HG03175 (cell line): Measurements from ENCODE around the gene NKX3-2.
A peak's percentile ranks its signal among the peaks of the same experiment; 100 is the strongest.

Experiments
- ATAC-seq: cut with Tn5 transposase; IDR thresholded peaks from one replicate; pipeline ENCODE4 v1.9.1; 2021; ENCODE audit warnings: mild to moderate bottlenecking, moderate library complexity; ENCODE audit not compliant: unreplicated experiment

NKX3-2 gene

DNA sequence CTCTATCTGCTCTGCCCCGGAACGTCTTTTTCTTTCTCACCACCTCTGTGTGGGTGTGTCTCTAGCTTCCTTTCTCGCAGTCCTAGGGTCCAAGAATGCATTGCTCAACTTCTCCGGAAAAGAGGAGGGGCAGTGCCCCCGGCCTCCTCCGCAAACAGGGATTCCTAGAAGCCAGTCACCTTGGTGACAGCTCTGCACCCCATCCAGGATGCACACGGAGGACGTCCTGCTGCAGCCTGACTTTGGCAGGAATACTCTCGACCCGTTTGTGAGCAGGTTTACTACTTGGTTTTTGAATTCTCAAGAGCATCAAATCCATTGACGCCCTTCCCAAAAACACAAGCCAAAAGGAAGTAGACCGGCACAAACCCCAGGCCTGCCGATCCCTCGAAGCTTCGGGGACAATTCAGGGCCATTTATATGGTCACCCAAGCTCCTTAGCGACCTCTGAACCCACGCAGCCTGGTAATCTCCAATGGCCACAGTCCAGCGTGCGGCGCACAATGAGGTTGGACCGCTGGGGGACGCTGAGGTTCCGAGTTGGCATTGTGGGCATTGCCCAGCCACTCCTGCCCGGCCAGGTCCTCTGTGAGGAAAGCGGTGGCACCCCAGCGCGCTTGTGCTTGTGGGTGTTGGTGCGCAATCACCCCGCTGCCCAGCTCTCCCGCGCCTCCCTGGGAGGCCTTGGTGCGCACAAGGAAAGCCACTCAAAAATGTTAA is 9.8 kb downstream of the NKX3-2 start:
- ATAC-seq = no peak

DNA sequence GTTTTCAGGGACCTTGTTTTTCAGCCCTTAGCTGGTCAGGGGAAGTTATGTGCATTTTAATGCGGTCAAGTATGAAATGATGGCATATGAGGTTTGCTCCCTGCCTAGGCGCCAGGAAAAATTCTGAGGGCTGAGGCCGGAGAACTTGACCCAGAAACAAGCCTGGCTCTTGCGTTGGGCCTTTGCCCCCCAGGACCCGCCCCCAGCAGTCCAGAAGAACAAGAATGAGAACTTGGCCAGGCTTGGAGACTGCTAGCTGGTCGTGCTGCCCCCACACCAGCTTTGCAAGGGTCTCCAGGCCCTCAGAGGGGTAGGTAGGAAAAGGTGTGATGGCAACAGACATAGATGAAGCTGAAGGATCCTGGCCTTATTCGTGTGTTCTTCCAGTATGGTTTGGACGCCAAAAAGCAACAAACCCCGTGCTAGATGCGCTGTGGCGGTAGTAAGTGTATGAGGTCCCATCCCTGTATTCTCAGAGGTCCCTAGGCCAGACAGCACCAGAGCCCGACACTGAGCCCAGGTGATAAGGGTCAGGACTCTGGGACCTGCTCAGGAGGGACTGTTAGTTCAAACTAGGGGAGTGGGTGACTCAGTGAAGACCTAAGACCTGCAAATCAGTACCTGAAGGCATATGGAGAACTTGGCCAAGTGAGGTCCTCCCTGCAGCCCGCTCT is 10.5 kb downstream of the NKX3-2 start:
- no peak for ATAC-seq

DNA sequence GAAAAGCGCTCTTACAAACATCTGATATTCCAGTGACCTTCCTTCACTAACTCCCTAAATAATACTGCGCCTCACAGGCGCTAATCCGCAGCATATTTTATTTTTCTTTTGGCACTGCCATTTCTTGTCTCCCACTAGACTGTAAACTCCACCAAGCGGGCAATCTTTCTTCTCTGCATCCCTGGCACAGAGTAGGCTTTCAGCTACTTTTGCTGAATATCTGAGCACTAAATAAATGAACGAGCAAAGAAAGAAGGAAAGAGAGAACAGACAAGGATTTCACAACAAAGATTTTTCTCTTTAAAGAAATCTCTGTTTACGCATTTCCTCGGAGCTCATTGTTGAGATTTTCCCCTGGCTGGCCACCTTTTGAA is 12.7 kb downstream of the NKX3-2 start:
- ATAC-seq = no peak

DNA sequence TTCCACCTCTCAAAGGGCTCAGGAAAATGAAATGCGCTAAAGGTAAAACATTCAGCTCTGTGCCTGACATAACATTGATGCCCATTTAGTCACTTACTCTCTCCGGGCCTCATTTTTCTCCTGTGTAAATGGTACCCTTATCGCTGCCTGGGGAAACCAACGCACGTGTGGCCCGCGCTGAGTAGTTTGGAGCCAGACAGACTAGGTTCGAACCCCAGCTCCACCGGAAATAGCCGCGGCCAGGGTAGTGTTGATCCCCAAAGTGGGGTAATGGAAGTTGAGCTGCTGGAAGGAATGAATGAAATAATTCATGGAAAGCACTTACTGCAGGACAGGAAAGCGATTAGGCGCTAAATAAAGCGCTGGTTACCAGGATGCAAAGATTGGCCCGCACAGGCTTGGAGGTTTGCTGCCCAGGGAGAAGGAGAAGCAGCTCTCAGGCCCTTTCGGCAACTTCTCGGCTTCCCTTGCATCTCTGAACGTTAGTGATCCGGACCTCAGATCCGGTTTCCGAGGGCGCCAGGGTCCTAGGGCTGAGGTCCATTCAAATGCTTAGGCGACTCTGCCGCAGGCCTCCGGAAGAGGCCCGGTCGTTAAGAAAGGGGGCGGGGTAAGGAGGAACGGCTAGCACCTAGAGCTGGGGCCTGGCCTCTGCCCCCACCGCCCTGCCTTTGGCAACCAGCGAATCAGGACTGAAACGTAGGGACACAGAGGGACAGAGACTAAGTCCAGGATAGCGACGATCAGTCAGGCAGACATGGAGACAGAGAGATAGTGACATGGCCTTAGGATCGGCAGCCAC is 13.3 kb downstream of the NKX3-2 start:
- ATAC-seq = no peak

DNA sequence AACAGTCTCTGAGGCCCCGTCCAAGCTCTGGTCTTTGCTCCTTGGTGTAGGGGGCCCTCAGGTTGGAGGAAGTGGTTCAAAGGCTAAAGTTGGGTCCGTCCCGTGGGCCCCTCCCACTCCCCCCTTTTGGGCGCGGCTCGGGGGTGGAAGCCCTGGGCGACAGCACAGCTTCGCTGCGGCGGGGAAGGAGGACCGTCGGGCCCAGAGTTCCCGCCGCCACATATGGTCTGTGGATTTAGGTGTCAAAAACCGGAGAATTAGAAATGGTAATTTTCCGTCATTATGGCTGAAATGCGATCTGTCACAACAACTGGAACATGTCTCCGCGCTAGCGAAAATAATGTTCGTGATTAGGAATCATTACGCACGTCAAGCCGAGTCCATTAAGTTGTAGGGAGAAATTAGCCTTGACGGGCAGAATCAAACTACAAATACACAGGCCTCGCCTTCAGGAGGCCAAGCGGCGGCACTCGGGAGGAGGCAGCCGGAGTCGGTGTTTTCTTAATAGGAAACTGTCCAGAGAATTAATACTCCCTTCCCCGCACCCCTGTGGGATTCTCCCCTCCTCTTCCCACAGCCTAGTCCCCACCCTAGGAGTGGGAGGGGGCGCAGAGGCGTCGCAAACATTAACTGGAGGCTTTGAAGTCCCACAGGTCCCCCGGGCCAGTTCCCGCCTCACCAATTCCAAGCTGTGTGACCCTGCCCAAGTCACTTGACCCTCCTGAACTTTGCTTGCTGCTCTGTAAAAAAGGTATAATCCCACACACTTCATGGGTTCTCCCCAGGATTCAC is 15.0 kb downstream of the NKX3-2 start:
- ATAC-seq = no peak

DNA sequence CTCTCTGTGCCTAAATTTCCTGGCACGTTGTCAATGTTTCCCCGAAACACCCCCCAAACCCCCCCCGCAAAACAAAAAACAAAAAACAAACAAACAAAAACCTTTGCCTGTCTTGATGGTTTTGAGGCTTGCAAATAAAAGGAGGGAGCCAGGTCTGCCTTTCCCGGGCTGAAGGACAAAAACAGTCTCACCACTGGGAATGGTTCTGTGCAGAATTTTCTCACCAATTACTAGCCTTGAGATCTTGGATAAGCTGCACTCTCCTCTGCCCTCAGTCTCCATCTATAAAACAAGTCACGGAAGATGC is 15.5 kb downstream of the NKX3-2 start:
- no peak for ATAC-seq

DNA sequence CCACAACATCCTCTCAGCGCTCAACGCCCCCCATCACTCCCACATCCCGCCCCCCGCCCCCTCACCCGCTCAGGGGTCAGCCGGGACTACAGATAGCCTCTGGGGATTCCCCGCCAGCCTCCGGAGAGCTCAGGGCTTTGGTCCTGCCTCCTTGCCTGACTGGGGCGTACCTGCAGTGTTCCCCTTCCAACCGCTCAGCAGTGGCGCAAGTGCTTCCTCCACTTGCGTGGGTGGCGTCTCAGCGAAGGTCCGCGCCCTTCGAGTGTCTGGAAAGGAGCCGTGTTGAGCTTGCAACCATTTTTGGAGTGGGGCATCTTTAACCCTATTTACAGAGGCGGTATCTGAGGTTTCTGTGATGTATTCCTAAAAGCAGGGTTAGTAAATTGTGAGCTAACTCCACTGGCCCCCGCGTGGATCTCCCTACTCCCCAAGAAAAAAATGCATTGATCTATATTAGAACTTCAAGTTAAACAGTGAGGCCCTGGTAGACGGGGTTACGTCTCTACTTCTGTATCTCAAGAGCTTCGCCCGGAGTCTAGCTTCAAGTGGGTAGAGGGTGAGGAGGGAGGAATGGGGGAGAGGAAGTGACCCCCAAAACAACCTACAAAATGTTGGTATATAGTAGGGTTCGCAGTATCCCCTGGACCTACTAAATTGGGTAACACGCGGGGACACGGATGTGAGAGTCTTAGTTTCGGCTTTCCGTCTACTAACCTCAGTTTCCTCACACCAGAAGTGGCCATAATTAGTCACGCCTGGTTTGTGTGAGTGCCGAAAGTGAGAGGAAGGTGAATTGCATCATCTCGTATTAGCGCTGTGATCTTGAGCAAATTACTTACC is 16.1 kb downstream of the NKX3-2 start:
- peak; percentile 86 for ATAC-seq

DNA sequence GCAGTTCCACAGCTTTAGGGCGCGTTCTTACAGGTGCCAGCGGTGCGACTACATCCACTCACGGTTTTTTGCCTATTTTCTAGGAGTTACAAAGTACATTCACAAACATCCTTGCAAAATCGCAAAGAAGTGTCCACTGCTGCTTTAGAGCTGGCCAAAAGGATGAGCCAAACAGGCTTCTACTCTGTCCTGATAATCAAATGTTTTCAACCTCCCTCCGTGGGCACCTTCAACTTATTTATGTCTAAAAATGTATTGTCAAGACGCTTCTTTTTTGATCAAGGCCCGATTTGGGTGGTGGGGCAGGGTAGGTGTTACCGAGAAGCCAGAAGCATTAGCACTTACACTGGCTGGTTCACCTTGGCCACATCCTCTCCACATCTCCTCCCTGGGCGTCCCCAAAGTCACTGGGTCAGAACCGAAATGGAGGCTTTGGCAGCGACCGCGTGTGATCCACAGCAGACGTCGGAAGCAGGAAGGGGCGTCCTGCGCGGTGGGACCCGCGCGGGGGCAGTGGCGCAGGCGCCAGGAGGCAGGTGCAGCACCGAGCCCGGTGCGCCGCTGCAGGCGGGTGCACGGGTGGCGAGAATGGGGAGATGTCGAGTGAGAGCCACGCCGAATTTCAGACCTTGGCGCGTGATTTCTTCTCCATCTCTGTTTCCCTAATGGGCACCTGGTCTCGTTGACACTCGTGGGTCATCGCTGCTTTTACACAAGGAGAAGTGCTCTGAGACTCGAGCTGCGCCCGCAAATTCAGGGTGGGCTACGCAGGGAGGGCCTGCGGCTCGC is 16.9 kb downstream of the NKX3-2 start:
- ATAC-seq = no peak

DNA sequence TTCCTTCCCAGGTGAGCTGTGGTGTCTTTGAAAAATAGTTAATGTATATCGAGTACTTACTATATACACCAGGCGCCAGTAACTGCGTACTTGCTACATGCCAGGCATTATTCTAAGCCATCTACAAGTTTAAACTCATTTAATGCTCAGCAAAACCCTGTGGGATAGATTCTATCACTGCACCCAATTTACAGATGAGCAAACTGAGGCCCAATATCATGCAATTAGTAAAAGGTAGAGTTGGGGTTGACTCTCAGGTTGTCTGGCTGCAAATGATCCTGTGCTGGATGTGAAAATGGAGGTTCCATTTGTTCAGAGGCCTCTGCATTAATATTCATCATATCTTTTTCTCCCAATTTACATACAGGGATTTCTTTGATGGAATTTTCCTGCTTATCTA is 17.6 kb downstream of the NKX3-2 start:
- no peak for ATAC-seq

DNA sequence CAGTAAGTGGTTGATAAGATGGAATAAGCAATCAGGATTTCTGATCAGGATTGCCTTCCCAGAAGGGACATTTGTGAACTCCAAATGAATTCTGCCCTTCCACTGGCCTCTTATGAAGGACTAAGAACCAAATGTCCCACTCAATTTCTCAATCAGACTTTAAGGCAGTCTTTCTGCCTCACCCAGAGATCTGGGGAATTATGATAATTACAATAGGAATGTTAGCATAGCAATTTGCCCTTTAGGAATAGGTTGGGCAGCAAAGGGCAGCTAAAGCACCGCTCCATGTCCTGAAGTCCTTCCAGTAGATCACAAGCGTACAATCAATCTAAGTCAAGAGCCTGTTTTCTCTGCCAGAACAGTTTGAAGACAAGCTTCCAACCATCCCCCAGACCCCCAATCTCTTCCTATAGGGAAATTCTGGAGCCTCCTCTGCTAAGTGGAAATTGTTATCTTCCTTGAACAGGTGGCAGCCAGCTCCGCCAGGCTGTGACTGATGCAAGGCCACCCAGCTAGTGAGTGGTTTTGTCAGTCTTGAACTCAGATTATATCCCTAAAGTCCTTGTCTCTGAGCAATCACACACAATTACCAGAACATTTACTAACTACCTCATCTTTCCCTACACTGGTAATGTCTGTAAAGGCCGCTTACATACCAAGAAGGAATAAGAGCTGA is 18.6 kb downstream of the NKX3-2 start:
- no peak for ATAC-seq

DNA sequence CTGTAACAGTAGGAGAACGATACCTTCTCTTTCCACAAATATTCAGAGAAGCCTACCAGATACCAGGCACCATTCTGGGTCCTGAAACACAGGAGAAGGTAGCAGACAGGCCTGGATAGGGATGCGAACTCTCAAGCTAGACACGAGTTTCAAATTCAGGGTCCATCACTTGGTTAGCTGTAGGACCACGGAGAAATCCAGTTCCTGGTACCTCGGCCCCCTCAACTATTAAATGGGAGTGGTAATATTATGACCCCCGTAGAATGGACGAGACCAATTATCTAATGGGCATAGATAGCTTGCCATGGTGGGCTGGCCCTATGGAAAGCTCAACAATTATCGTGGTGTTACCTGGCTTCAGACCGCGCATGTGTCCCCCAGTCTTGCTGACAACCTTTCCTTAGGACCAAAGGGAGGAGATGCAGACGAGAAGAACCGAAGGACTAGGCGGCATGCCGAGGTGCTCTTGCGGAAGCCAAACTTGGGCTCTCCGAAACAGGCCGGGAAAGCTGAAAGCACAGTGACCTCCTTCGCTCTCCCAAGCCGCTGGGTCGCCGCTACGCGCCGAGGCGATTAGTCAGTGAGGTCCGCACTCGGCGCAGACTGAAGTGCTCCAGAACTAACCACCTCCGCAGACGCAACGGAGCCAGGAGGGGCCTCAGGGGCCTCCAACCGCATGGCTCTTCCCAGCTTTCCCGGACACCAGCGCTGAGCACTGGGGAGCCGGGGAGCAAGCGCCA is 19.6 kb downstream of the NKX3-2 start:
- no peak for ATAC-seq

DNA sequence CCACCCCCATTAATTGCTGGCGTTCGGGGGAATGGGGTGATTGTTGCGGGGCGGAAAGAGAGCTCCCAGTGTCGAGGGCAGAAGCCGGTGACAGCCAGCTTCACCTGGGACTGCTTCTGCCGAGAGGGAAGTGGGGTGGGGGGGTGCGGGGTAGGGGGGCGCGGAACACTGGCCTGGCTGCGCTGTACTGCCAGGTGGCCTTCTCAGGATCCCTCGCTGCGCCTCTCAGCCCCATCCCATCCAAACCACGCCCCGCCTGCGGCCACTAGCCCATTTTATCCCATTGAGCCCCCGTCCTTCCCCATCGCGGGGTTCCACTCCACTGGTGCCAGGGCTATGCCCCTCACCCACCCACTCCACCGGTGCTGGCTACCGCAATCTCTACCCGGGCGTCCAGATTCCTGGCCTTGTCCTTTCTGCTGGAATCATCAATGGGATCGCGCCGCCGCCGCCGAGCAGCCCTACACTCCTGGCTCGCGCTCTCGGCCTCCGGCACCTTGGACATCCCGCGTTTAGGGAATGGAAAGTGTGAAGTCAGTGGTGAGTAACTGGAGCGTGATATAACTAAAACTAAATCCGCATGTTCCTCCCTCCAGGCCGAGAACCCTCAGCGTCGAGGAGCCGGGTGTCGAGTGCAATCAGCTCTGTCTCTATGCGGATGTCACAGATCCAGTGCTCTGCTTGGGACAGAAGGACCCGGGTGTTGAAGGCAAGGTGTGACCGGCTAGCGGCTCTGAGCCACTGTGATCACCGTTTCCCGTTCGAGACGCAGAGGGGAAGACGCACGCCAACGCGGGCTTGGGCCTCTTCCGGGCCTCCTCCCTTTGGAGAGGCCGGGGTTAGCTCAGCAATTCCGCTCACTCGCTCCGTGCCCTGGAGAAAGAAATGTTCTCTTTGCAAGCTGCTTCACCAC is 20.5 kb downstream of the NKX3-2 start:
- no peak for ATAC-seq

DNA sequence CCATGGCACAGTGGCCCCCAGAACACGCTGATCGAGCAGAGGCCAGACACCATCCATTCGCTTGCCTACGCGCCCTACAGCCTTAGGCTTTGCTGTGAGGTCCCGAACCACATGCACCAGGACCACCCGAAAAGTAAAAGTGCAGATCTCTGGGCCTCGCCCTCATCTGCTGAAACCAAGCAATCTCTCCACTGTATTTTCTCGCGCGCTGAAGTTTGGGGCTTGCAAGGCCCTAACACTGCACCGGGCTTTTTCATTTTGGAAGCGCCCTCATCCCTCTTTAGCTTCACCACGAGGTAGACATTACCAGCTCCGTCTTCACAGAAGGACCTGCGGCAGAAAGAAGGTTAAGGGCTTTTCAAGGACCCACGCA is 21.2 kb downstream of the NKX3-2 start:
- ATAC-seq = no peak

DNA sequence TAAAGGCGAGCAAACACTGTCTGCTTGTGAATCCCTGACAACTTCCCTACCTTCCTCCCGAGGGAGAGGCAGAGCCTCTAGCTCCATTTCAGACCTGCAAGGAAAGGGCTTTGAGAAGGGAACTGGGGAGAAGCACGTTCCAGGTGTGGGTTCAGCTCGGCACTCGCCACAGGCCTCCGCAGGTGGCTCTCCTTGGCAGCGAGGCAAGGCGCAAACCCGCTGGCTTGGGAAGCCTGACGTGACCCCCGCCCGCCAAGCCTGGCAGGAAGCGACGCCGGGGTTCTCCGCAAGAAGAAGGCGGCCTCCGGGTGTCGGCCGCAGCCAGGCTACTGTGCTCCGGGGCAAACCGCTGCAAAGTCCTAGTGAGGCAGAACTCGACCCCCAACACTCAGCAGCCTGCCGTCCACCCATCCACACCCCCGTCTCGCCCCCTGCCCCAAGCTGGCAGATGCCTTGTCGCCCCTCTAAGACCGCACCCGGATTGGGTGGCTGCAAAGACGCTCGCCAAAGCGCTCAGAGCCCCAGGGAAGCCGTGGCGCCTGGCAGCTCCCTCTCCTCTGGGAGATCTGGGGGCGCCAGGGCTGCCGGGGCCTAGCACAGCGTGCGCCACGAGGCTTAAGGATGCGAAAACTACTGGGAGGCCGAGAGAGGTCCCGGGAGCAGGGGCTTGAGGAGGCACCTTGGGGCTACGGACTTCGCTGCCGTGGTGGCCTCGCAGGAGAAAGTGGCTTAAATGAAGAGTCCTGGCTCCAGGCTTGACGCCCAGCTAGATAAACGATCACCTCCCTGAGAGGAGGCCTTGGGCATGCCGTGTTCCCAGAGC is 21.8 kb downstream of the NKX3-2 start:
- ATAC-seq = no peak

DNA sequence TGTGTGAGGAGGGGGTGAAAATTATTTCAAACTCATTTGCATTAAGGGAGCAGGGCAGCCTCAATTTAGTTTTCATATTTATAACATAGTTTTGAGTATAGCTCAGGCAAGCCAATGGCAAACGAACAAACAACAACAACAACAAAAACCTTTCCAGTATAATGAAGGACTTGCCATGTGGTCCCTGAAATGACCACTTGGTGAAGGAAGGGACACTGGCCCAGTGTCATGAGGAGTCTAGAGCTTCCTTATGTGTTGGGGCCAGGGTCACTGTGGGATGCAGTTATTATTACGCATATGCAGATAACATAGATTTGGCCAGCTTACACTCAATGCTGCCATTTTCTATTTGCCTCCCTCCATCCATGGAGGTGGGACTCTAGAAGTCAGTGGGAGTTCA is 23.3 kb downstream of the NKX3-2 start:
- ATAC-seq = no peak

DNA sequence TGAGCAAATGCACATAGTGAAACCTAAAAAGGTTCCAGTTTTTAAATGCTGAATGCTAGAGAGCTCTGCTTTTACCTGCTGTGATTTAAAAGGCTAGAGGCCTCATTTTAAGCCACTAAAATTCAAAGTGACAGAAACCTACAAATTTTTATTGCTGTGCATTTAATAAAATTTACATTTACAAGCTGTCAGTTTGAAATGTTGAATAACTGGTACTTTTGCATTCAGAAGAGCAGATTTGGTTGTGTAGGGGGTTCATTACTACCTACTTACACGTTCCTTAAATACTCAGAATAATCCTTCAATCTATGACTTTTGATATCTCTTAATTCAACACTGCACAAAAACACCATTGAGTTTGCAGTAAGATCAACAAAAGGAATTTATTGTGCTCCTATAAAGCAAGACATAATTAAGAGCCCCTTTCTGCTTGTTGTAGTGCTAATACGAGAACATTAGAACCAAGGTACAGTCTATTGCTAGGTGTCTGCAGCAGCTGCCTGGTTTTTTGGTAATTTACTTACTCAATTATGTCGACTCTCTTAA is 27.9 kb downstream of the NKX3-2 start:
- no peak for ATAC-seq
